Lung (tissue), 12 donors: Measurements from ENCODE around the gene PGAM1. TPM values are rescaled to one million over a fixed set of nuclear protein-coding genes. Genes with fewer than 3 reads are reported as not detected.
"Not testable (repeated sequence)": the region's sequence is repeated elsewhere in the genome, so short reads cannot be mapped to it uniquely, and the experiment has no call there.

Experiments
- ATAC-seq: fragments of 200-7000 bp; cut with Tn5 transposase; one replicate; pipeline ENCODE4 v1.9.1; 2020; ENCODE audit warnings: moderate number of reproducible peaks; ENCODE audit not compliant: insufficient read depth, low FRiP score
- DNase-seq, 3 donors: peaks; one replicate each; pipeline ENCODE4 v3.0.0-alpha.2; 2013 to 2017
- H3K27ac ChIP-seq, 2 donors: one replicate each; pipeline ENCODE4 v1.5.1; 2013; ENCODE audit warnings: mild to moderate bottlenecking in 2 of 2, moderate library complexity in 2 of 2, control low read depth in 1 of 2, inconsistent platforms in 1 of 2, low read depth in 1 of 2, low read length in 1 of 2
- H3K27me3 ChIP-seq, 3 donors: one replicate each; pipeline ENCODE4 v1.5.1; 2013; ENCODE audit warnings: low read length in 2 of 3; ENCODE audit not compliant: control insufficient read depth in 3 of 3, insufficient read depth in 3 of 3
- H3K36me3 ChIP-seq, 4 donors: one replicate each; pipeline ENCODE4 v1.5.1; 2013; ENCODE audit warnings: low read length in 4 of 4, mild to moderate bottlenecking in 1 of 4, moderate library complexity in 1 of 4; ENCODE audit not compliant: control insufficient read depth in 4 of 4, insufficient read depth in 4 of 4
- H3K4me1 ChIP-seq, 5 donors: one replicate each; pipeline ENCODE4 v1.5.1; 2013; ENCODE audit warnings: low read length in 5 of 5, mild to moderate bottlenecking in 2 of 5, moderate library complexity in 1 of 5; ENCODE audit not compliant: control insufficient read depth in 5 of 5, insufficient read depth in 5 of 5
- H3K4me3 ChIP-seq: one replicate; pipeline ENCODE4 v1.5.1; 2013; ENCODE audit warnings: mild to moderate bottlenecking, control low read depth, moderate library complexity
- H3K9ac ChIP-seq, 2 donors: one replicate each; pipeline ENCODE4 v1.5.1; 2013; ENCODE audit warnings: low read length in 2 of 2, control low read depth in 1 of 2; ENCODE audit not compliant: insufficient read depth in 1 of 2
- H3K9me3 ChIP-seq, 4 donors: one replicate each; pipeline ENCODE4 v1.5.1; 2013; ENCODE audit warnings: low read length in 3 of 4, mild to moderate bottlenecking in 1 of 4, moderate library complexity in 1 of 4; ENCODE audit not compliant: control insufficient read depth in 4 of 4, insufficient read depth in 3 of 4
- WGBS, 2 donors: extraction: QIAGEN DNeasy Blood & Tissue Kit; methylation state at CpG; one replicate each; pipeline ENCODE4 v1.1.7; 2013; 5-methylcytosine and 5-hydroxymethylcytosine counted together
- polyA plus RNA-seq, 2 donors: library from polyadenylated mRNA; stranded (reverse); fragments of 200-250 nt; gene quantifications; one replicate each; pipeline ENCODE4 v1.2.1, GENCODE V29; 2013
- total RNA-seq, 2 donors: library from RNA; depleted of rRNA in 1 of 2; stranded (reverse); fragments of >200 nt in 1 of 2; gene quantifications; one replicate each; pipeline ENCODE4 v1.2.1, GENCODE V29; 2014 to 2021
- TF ChIP-seq, protein P1 (sequence below): IDR thresholded peaks from 2 replicates; pipeline ENCODE4 v1.5.1; 2012; ENCODE audit warnings: mild to moderate bottlenecking; ENCODE audit errors: control extremely low read depth, extremely low read depth
- donor health status: control.
- donor health status: control.
- donor health status: Bipolar disorder and iron deficiency.
- donor health status: healthy.
- donor health status: DM: yes; HTN: yes; CAD: no.

The PGAM1 gene
- total and polyA plus RNA-seq, 4 donors, result 49.1 to 280 (median 136) TPM

DNA sequence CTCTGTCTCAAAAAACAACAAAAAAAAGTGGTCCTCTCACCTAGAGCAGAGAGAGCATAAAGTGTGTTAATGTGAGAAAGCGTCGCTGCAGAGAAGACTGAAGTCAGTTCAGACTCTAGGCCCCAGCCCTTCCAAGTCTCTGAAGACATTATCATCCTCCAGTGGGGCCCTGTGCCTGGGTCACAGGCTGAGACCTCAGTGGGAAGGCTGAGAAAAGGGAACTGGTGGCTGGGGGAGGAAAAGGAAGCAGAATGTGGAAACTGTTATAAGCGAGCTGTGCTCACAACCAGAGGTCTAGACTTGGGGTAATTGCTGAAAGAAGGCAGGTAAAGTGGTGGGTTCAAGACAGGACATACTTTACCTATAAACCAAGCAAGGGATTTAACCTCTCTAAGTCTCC, 19.9 kb upstream of the PGAM1 start:
- no peak for ATAC-seq
- H3K4me1 ChIP-seq, result peaks cover 0 to 4% (median 0%) of the 10 kb centered on the region in 5 donors
- H3K9me3 ChIP-seq, result no peaks in the 10 kb centered on the region
- no peaks in the 10 kb centered on the region for H3K27me3 ChIP-seq
- peak overlapping the region in 1 of 2 donors; percentile 66 for H3K27ac ChIP-seq
- TF ChIP-seq, protein P1, sequence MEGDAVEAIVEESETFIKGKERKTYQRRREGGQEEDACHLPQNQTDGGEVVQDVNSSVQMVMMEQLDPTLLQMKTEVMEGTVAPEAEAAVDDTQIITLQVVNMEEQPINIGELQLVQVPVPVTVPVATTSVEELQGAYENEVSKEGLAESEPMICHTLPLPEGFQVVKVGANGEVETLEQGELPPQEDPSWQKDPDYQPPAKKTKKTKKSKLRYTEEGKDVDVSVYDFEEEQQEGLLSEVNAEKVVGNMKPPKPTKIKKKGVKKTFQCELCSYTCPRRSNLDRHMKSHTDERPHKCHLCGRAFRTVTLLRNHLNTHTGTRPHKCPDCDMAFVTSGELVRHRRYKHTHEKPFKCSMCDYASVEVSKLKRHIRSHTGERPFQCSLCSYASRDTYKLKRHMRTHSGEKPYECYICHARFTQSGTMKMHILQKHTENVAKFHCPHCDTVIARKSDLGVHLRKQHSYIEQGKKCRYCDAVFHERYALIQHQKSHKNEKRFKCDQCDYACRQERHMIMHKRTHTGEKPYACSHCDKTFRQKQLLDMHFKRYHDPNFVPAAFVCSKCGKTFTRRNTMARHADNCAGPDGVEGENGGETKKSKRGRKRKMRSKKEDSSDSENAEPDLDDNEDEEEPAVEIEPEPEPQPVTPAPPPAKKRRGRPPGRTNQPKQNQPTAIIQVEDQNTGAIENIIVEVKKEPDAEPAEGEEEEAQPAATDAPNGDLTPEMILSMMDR, result no peak
- H3K4me3 ChIP-seq, result no peak overlapping the region
- H3K9ac ChIP-seq, result no peak overlapping the region
- H3K36me3 ChIP-seq, result no peaks in the 10 kb centered on the region
- WGBS, 2 donors, result 18 to 68% methylated on average over 3 of the region's 3 CpGs
- DNase-seq, result no peak

DNA sequence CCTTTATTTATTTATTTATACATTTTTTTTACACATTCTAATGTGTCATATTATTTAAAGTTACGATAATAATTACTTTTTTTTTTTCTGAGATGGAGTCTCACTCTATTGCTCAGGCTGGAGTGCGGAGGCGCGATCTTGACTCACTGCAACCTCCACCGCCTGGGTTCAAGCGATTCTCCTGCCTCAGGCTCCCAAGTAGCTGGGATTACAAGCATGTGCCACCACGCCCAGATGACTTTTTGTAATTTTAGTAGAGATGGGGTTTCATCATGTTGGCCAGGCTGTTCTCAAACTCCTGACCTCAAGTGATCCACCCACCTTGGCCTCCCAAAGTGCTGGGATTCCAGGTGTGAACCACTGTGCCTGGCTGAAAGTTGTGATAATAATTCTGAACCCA, 19.5 kb upstream of the PGAM1 start:
- DNase-seq, H3K9ac ChIP-seq, H3K27ac ChIP-seq, H3K27me3 ChIP-seq, H3K4me1 ChIP-seq, H3K36me3 ChIP-seq, H3K4me3 ChIP-seq, ATAC-seq, H3K9me3 ChIP-seq: not testable (repeated sequence)
- 52 to 78% methylated on average over 7 of the region's 7 CpGs for WGBS, 2 donors

- no peaks in the 10 kb centered on the region for H3K9me3 ChIP-seq
- H3K4me1 ChIP-seq, result peaks cover 0 to 4% (median 0%) of the 10 kb centered on the region in 5 donors
- H3K27me3 ChIP-seq, result no peaks in the 10 kb centered on the region
- no peak overlapping the region for H3K9ac ChIP-seq
- H3K36me3 ChIP-seq, result no peaks in the 10 kb centered on the region
- ATAC-seq (peak; percentile 86), DNase-seq (peak; percentile 62 to 84 (median 80))
- 2 to 4% methylated on average over 10 of the region's 10 CpGs for WGBS, 2 donors
- H3K27ac ChIP-seq, result no peak overlapping the region
- no peak overlapping the region for H3K4me3 ChIP-seq
- TF ChIP-seq, protein P1, result peak; percentile 69
Observed at GRCh38 chr10:97407211-97407951, 18.6 kb upstream of the PGAM1 start.

- Histone ChIP-seq H3K9me3 (no peaks in the 10 kb centered on the region), H3K9ac (no peak overlapping the region), H3K4me1 (peaks cover 0 to 4% (median 0%) of the 10 kb centered on the region in 5 donors), H3K4me3 (no peak overlapping the region), H3K27ac (peak overlapping the region in 1 of 2 donors; percentile 56), H3K27me3 (no peaks in the 10 kb centered on the region), H3K36me3 (no peaks in the 10 kb centered on the region)
- DNase-seq (no peak), ATAC-seq (no peak)
- 69 to 72% methylated on average over 2 of the region's 2 CpGs for WGBS, 2 donors
- TF ChIP-seq, protein P1, result no peak
Observed at GRCh38 chr10:97407952-97408248, 18.1 kb upstream of the PGAM1 start.
